SK-N-SH (cell line): ENCODE data around the gene POMGNT1. TPM values are rescaled to one million over a fixed set of nuclear protein-coding genes. Genes with fewer than 3 reads are reported as not detected.

Source experiments
- CTCF ChIA-PET: fragments of 300-600, 350-600 bp; formaldehyde crosslinking; extraction: SDS; loops from one replicate; lab custom pipeline; 2021; lab: Yijun Ruan, JAX
- POLR2A ChIA-PET: fragments of 350-600 bp; sonication (Branson Sonifier 250); formaldehyde crosslinking; extraction: SDS; loops from one replicate; lab custom pipeline; 2020; ENCODE audit warnings: antibody characterized with exemption, inconsistent platforms; lab: Yijun Ruan, JAX
- DNase-seq: peaks from one replicate; pipeline ENCODE4 v3.0.0; 2012
- H2AFZ ChIP-seq: fragments of 200-600 bp; sonication (generic); 2 replicates; pipeline ENCODE4 v1.8.1; 2016; ENCODE audit warnings: antibody characterized with exemption, mild to moderate bottlenecking, low read depth
- H3F3A ChIP-seq: fragments of 200-600 bp; sonication (generic); replicated peaks from 2 replicates; pipeline ENCODE3; 2016; ENCODE audit warnings: antibody characterized with exemption, mild to moderate bottlenecking; ENCODE audit not compliant: insufficient read depth
- H3K27ac ChIP-seq, 2 experiments: fragments of 200-500 bp in 1 of 2; fragments of 200-600 bp in 1 of 2; sonication (Bioruptor generic) in 1 of 2; sonication (generic), shearing (Covaris generic) in 1 of 2; 2 replicates each; pipeline versions ENCODE4 v1.5.1 to v1.6.1; 2014 to 2016; ENCODE audit warnings: low read depth in 2 of 2, inconsistent platforms in 1 of 2, low read length in 1 of 2, mild to moderate bottlenecking in 1 of 2, mixed read lengths in 1 of 2
- H3K27me3 ChIP-seq: fragments of 200-600 bp; sonication (generic), shearing (Covaris generic); 2 replicates; pipeline ENCODE4 v1.6.1; 2016; ENCODE audit warnings: mixed run types; ENCODE audit not compliant: insufficient read depth
- H3K36me3 ChIP-seq, 2 experiments: fragments of 200-500 bp in 1 of 2; fragments of 200-600 bp in 1 of 2; sonication (Bioruptor generic) in 1 of 2; sonication (generic) in 1 of 2; replicated peaks in 1 of 2; 2 replicates each; pipeline versions ENCODE3 to v1.5.1; 2014 to 2016; ENCODE audit warnings: low read length in 1 of 2, mild to moderate bottlenecking in 1 of 2; ENCODE audit not compliant: insufficient read depth in 2 of 2, control insufficient read depth in 1 of 2
- H3K4me1 ChIP-seq, 2 experiments: fragments of 200-500 bp in 1 of 2; fragments of 200-600 bp in 1 of 2; sonication (Bioruptor generic) in 1 of 2; sonication (generic), shearing (Covaris generic) in 1 of 2; 2 replicates each; pipeline versions ENCODE4 v1.5.1 to v1.6.1; 2014 to 2016; ENCODE audit warnings: low read depth in 1 of 2, low read length in 1 of 2, mixed run types in 1 of 2; ENCODE audit not compliant: insufficient read depth in 2 of 2, control insufficient read depth in 1 of 2
- H3K4me2 ChIP-seq: fragments of 200-600 bp; sonication (generic), shearing (Covaris generic); 2 replicates; pipeline ENCODE4 v1.6.1; 2017; ENCODE audit warnings: mixed run types
- H3K4me3 ChIP-seq, 2 experiments: fragments of 200-500 bp in 1 of 2; fragments of 200-600 bp in 1 of 2; sonication (Bioruptor generic) in 1 of 2; sonication (generic), shearing (Covaris generic) in 1 of 2; 2 replicates each; pipeline versions ENCODE4 v1.5.1 to v1.8.1; 2014 to 2016; ENCODE audit warnings: low read depth in 2 of 2, inconsistent platforms in 1 of 2, low read length in 1 of 2, mild to moderate bottlenecking in 1 of 2, mixed read lengths in 1 of 2, moderate library complexity in 1 of 2
- H3K79me2 ChIP-seq: fragments of 200-600 bp; sonication (generic); 2 replicates; pipeline ENCODE4 v1.8.1; 2017; ENCODE audit warnings: mild to moderate bottlenecking; ENCODE audit not compliant: insufficient read depth
- H3K9ac ChIP-seq: fragments of 200-600 bp; sonication (generic); 2 replicates; pipeline ENCODE4 v1.6.1; 2017; ENCODE audit warnings: mixed run types
- H3K9me2 ChIP-seq: fragments of 200-600 bp; sonication (generic); 2 replicates; pipeline ENCODE4 v1.6.1; 2017; ENCODE audit warnings: mixed run types
- H3K9me3 ChIP-seq: fragments of 200-600 bp; sonication (generic); 2 replicates; pipeline ENCODE4 v1.6.1; 2017; ENCODE audit warnings: mixed run types, mild to moderate bottlenecking, moderate library complexity
- H4K20me1 ChIP-seq: fragments of 200-600 bp; sonication (generic); 2 replicates; pipeline ENCODE4 v1.6.1; 2017; ENCODE audit warnings: mild to moderate bottlenecking, mixed run types; ENCODE audit not compliant: insufficient read depth
- CHD2 ChIP-seq: fragments of 150-350 bp; IDR thresholded peaks from 2 replicates; pipeline ENCODE4 v1.6.1; 2018; ENCODE audit warnings: low read length; ENCODE audit not compliant: partially characterized antibody
- EZH2phosphoT487 ChIP-seq: fragments of 200-600 bp; sonication (generic); IDR thresholded peaks from 2 replicates; pipeline ENCODE4 v1.6.1; 2017; ENCODE audit warnings: low read depth, mixed run types, mild to moderate bottlenecking, antibody characterized with exemption, moderate library complexity, borderline replicate concordance
- GABPA ChIP-seq: IDR thresholded peaks from 2 replicates; pipeline ENCODE4 v1.4.0; 2012; ENCODE audit warnings: low read depth, mild to moderate bottlenecking
- NRF1 ChIP-seq: IDR thresholded peaks from 2 replicates; pipeline ENCODE4 v1.6.1; 2012; ENCODE audit warnings: low read depth, mild to moderate bottlenecking, low read length
- RAD21 ChIP-seq: IDR thresholded peaks from 2 replicates; pipeline ENCODE4 v1.6.1; 2012; ENCODE audit warnings: mild to moderate bottlenecking, low read length
- REST ChIP-seq: IDR thresholded peaks from 2 replicates; pipeline ENCODE4 v1.6.1; 2012; ENCODE audit warnings: mild to moderate bottlenecking, low read depth, low read length, moderate library complexity
- RFX5 ChIP-seq: IDR thresholded peaks from 2 replicates; pipeline ENCODE4 v1.6.1; 2012; ENCODE audit warnings: mild to moderate bottlenecking, improper control_type of control experiment, low read length
- RXRA ChIP-seq: IDR thresholded peaks from 2 replicates; pipeline ENCODE4 v1.4.0; 2012; ENCODE audit warnings: low read depth, mild to moderate bottlenecking, borderline replicate concordance
- TAF1 ChIP-seq: IDR thresholded peaks from 2 replicates; pipeline ENCODE4 v1.6.1; 2012; ENCODE audit warnings: low read depth, mild to moderate bottlenecking, low read length, moderate library complexity, borderline replicate concordance
- TCF12 ChIP-seq: IDR thresholded peaks from 2 replicates; pipeline ENCODE4 v1.4.0; 2012
- TEAD4 ChIP-seq: IDR thresholded peaks from 2 replicates; pipeline ENCODE4 v1.4.0; 2012; ENCODE audit warnings: mild to moderate bottlenecking, borderline replicate concordance; ENCODE audit not compliant: insufficient read depth
- YY1 ChIP-seq: IDR thresholded peaks from 2 replicates; pipeline ENCODE4 v1.4.0; 2012; ENCODE audit warnings: low read depth, mild to moderate bottlenecking
- WGBS: methylation state at CpG from one replicate; pipeline ENCODE4 v1.1.6; 2017; ENCODE audit warnings: low lambda C conversion rate; 5-methylcytosine and 5-hydroxymethylcytosine counted together
- polyA plus RNA-seq, 3 experiments: library from polyadenylated mRNA; depleted of rRNA; stranded (reverse); fragments of >200 nt; gene quantifications; 2 replicates each; pipeline ENCODE4 v1.2.3, GENCODE V29; 2012
- TF ChIP-seq, protein P1 (sequence below): fragments of 200-600 bp; sonication (generic); IDR thresholded peaks from 2 replicates; pipeline ENCODE4 v1.6.1; 2017; ENCODE audit warnings: antibody characterized with exemption, mild to moderate bottlenecking, moderate library complexity
- TF ChIP-seq, protein P2 (sequence below): fragments of 150-350 bp; IDR thresholded peaks from 2 replicates; pipeline ENCODE4 v1.6.1; 2017; ENCODE audit warnings: antibody characterized with exemption, low read length, low read depth, borderline replicate concordance
- TF ChIP-seq, protein P3 (sequence below): IDR thresholded peaks from 2 replicates; pipeline ENCODE4 v1.4.0; 2012; ENCODE audit warnings: low read depth, borderline replicate concordance
- TF ChIP-seq, protein P4 (sequence below): IDR thresholded peaks from 2 replicates; pipeline ENCODE4 v1.4.0; 2012; ENCODE audit warnings: low read depth

POMGNT1 gene
- polyA plus RNA-seq, 1 of the 3 experiments (the other 2 are of a cell fraction), result 165 TPM

- no peak for TF ChIP-seq REST
- no peak for TF ChIP-seq GABPA
- TF ChIP-seq, protein P1, sequence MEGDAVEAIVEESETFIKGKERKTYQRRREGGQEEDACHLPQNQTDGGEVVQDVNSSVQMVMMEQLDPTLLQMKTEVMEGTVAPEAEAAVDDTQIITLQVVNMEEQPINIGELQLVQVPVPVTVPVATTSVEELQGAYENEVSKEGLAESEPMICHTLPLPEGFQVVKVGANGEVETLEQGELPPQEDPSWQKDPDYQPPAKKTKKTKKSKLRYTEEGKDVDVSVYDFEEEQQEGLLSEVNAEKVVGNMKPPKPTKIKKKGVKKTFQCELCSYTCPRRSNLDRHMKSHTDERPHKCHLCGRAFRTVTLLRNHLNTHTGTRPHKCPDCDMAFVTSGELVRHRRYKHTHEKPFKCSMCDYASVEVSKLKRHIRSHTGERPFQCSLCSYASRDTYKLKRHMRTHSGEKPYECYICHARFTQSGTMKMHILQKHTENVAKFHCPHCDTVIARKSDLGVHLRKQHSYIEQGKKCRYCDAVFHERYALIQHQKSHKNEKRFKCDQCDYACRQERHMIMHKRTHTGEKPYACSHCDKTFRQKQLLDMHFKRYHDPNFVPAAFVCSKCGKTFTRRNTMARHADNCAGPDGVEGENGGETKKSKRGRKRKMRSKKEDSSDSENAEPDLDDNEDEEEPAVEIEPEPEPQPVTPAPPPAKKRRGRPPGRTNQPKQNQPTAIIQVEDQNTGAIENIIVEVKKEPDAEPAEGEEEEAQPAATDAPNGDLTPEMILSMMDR, result no peak
- no peak for TF ChIP-seq CHD2
- TF ChIP-seq, protein P2, sequence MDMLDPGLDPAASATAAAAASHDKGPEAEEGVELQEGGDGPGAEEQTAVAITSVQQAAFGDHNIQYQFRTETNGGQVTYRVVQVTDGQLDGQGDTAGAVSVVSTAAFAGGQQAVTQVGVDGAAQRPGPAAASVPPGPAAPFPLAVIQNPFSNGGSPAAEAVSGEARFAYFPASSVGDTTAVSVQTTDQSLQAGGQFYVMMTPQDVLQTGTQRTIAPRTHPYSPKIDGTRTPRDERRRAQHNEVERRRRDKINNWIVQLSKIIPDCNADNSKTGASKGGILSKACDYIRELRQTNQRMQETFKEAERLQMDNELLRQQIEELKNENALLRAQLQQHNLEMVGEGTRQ, result no peak
- TF ChIP-seq, protein P3, sequence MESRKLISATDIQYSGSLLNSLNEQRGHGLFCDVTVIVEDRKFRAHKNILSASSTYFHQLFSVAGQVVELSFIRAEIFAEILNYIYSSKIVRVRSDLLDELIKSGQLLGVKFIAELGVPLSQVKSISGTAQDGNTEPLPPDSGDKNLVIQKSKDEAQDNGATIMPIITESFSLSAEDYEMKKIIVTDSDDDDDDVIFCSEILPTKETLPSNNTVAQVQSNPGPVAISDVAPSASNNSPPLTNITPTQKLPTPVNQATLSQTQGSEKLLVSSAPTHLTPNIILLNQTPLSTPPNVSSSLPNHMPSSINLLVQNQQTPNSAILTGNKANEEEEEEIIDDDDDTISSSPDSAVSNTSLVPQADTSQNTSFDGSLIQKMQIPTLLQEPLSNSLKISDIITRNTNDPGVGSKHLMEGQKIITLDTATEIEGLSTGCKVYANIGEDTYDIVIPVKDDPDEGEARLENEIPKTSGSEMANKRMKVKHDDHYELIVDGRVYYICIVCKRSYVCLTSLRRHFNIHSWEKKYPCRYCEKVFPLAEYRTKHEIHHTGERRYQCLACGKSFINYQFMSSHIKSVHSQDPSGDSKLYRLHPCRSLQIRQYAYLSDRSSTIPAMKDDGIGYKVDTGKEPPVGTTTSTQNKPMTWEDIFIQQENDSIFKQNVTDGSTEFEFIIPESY, result no peak
- TF ChIP-seq RFX5, result no peak
- TF ChIP-seq TCF12, result no peak
These were observed 22.6 kb upstream of the POMGNT1 start (continued) for GRCh38 chr1:46220808-46221207.

DNA sequence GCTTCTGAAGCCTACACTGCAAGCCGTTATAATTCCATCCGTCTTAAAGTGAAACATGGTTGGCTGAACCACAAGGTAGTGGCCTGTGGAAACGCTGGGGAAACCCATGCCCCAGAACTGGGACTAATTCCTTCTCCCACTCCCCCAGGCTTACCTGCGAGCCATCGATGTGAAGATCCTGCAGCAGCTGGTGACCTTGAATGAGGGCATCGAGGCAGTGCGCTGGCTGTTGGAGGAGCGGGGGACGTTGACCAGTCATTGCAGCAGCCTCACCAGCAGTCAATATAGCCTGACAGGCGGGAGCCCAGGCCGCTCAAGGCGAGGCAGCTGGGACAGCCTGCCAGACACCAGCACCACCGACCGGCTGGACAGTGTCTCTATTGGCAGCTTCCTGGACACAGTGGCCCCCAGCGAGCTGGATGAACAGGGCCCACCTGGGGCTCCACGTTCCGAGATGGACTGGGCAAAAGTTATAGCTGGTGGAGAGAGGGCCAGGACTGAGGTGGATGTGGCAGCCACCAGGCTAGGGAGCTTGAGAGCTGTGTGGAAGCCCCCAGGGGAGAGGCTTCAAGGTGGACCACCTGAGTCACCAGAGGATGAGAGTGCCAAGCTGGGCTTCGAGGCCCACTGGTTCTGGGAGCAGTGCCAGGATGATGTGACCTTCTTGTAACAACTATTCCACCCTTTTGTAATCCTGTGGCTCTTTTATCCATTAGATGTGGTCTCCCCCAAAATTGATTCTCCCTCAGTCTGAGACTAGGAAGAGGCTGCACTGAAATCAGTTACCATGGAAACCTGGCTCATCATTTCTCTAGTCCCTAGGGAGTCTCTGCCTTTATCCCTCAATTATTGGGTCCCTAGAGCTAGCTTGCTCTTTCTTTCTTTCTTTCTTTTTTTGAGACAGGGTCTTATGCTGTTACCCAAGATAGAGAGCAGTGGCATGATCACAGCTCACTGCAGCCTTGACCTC is 21.6 kb upstream of the POMGNT1 start:
- no peak for DNase-seq
- H3K27ac ChIP-seq, result no peak overlapping the region
- POLR2A ChIA-PET, result interaction anchor here (0.6 kb wide), 1 partner anchor 170 kb away, joined by 5 read pairs; no protein-coding TSS in a partner anchor
- H3K27me3 ChIP-seq, result no peaks in the 10 kb centered on the region
- H3K9ac ChIP-seq, result no peak overlapping the region
- no peaks in the 10 kb centered on the region for H4K20me1 ChIP-seq
- H3K9me2 ChIP-seq, result no peaks in the 10 kb centered on the region
- WGBS, result 86% methylated on average over 11 of the region's 18 CpGs
- no peak overlapping the region for H3K4me3 ChIP-seq
- no peak overlapping the region for H2AFZ ChIP-seq
- H3F3A ChIP-seq, result no peaks in the 10 kb centered on the region
- no peaks in the 10 kb centered on the region; a peak in 1 of 4 replicates for H3K4me1 ChIP-seq
- H3K9me3 ChIP-seq, result no peaks in the 10 kb centered on the region
- no peaks in the 10 kb centered on the region for H3K79me2 ChIP-seq
- no peak overlapping the region for H3K4me2 ChIP-seq
- no peaks in the 10 kb centered on the region for H3K36me3 ChIP-seq
- CTCF ChIA-PET, result interaction anchor here (1.2 kb wide), 1 partner anchor 11 kb away, joined by 4 read pairs; no protein-coding TSS in a partner anchor
- TF ChIP-seq RAD21 (no peak), YY1 (no peak), NRF1 (no peak), GABPA (no peak), RXRA (no peak), TEAD4 (no peak), EZH2phosphoT487 (no peak), TAF1 (no peak)
- TF ChIP-seq, protein P4, sequence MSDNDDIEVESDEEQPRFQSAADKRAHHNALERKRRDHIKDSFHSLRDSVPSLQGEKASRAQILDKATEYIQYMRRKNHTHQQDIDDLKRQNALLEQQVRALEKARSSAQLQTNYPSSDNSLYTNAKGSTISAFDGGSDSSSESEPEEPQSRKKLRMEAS, result no peak
- TF ChIP-seq, protein P3, result no peak
